IgD-negative memory B cell (primary cell): ENCODE results near the gene BAHCC1. TPM values are rescaled to one million over a fixed set of nuclear protein-coding genes. Genes with fewer than 3 reads are reported as not detected.
A peak's percentile ranks its signal among the peaks of the same experiment; 100 is the strongest.
"Not testable (repeated sequence)": the region's sequence is repeated elsewhere in the genome, so short reads cannot be mapped to it uniquely, and the experiment has no call there.

ENCODE experiments used
- H3K27ac Mint-ChIP-seq, 3 donors: one replicate each; pipeline ENCODE4 v1.8.0; 2020 to 2022; ENCODE audit warnings: mild to moderate bottlenecking in 3 of 3, mixed read lengths in 3 of 3, moderate library complexity in 1 of 3
- H3K27me3 Mint-ChIP-seq: one replicate; pipeline ENCODE4 v1.8.0; 2021; ENCODE audit warnings: mixed read lengths
- H3K36me3 Mint-ChIP-seq: one replicate; pipeline ENCODE4 v1.8.0; 2020; ENCODE audit warnings: mild to moderate bottlenecking, mixed read lengths
- H3K4me1 Mint-ChIP-seq, 3 donors: one replicate each; pipeline ENCODE4 v1.8.0; 2020 to 2022; ENCODE audit warnings: mixed read lengths in 3 of 3, mild to moderate bottlenecking in 1 of 3
- H3K4me3 Mint-ChIP-seq, 4 donors: one replicate each; pipeline ENCODE4 v1.8.0; 2020 to 2022; ENCODE audit warnings: mild to moderate bottlenecking in 4 of 4, mixed read lengths in 4 of 4, moderate library complexity in 3 of 4
- H3K9me3 Mint-ChIP-seq, 3 donors: one replicate each; pipeline ENCODE4 v1.8.0; 2020 to 2021; ENCODE audit warnings: mixed read lengths in 3 of 3, mild to moderate bottlenecking in 1 of 3
- polyA plus RNA-seq: library from polyadenylated mRNA; unstranded; fragments of 300-500 nt; fragmentation: Illumina TruSeq; gene quantifications from one replicate; pipeline ENCODE4 v1.2.3, GENCODE V29; 2021

The BAHCC1 gene
- not detected for polyA plus RNA-seq

DNA sequence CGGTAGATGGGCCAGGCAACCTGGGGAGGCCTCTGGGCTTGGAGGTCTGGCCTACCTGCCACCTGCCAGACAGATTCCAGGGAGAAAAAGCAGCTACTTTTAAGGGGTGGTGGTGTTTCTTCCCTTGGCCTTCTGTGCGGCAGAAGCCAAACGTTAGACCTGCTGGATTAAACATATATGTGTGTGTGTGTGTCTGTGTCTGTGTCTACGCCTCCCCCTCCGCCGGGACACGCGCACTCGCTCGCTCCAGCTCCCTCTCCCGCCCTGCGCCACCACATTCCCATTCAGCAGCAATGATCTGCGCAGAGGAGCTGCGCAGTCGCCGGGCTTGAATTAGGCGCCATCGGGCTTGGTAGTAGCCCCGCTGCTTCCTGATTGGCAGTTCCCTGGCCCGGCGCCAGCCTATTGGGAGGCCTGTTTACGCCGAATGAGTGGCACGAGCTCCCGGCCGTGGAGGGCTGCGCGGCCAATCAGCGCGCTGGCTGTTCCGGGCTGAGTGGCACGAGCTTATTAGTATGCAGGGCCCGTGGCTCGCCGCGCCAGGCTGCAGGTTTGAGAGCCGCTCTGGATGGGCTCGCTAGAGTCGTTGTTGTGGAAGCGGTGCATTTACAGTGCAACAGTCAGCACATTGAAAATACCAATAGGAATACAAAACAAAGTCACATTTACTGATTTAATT, at the start of gene BAHCC1:
BAHCC1 (plus strand) TSS at position 537 of the 679 bp plus-strand sequence. CDS start 4,283 bp downstream, outside the sequence.
- H3K36me3 Mint-ChIP-seq: no peaks in the 10 kb centered on the region
- H3K27me3 Mint-ChIP-seq: peaks cover 49% of the 10 kb centered on the region
- H3K27ac Mint-ChIP-seq: peak within 1 kb of the TSS; percentile 93 to 99 (median 97)
- peak within 1 kb of the TSS in 3 of 4 donors; percentile 34 to 89 (median 79) for H3K4me3 Mint-ChIP-seq
- peaks cover 0 to 9% (median 0%) of the 10 kb centered on the region in 3 donors for H3K9me3 Mint-ChIP-seq
- peaks cover 7 to 16% (median 7%) of the 10 kb centered on the region in 3 donors for H3K4me1 Mint-ChIP-seq

DNA sequence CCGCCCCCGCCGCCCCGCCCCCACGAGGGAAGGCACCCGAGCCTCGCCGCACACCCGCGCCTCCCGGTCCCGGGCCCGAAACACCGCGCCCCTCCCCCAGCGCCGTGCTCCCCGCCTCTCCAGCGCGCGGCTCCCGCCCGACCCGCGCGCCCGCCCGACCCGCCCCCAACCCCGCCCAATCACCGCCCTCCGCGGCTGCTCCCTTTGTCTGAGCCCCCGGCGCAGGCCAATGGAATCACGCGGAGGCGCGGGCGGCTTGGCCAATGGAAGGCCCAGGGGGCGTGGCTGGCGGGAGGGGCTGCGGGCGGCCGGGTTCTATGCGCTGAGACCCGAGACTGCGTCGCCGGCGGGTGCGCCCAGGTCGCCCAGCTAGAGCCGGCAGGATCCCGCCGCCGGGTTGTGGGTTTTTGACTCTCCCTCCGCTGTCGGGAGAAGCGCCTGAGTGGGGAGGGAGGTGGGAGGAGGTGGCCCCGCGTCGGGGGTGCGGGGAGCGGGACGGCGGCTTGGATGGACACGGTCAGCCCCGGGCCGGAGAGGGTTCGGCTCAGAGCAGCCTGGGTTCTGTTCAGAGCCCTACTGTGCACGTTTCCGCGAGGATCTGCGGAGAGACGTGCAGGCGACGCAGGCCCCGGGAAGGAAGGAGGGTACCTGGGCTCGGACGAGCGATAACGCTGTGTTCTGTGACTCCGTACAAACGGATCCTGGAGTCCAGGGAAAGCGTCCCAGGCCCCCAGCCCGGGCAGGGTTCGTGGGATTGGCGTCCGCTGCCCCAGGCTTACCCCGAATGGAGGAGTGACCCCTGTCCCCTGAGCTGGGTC, 49.0 kb upstream of the BAHCC1 start:
- Mint-ChIP-seq H3K4me1 (peaks cover 5 to 11% (median 6%) of the 10 kb centered on the region in 3 donors), H3K9me3 (peaks cover 0 to 3% (median 0%) of the 10 kb centered on the region in 3 donors), H3K36me3 (peaks cover 2% of the 10 kb centered on the region), H3K27ac (peak overlapping the region in 1 of 3 donors; percentile 79), H3K27me3 (peaks cover 23% of the 10 kb centered on the region), H3K4me3 (peak overlapping the region; percentile 37 to 74 (median 62))

DNA sequence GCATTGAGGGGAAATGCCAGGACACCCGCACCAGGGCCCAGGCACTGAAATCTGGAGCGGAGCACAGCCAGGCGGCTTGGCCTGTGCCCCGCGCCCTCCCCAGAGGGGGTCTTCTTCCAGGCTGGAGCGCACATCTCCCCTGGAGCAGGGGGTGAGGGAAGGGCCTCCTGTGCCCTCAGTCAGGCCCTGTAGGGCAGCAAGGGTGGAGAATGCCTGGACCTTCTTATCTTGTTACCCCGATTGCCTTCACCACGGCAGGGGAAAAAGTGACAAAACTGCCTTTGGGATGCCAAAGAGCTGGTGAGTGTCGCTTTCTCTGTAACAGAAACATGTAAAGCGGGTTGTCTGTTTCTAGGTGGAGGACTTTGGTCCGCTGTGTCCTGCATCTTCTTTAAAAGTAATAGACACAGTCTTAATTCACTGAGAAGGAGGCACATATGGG, 48.3 kb upstream of the BAHCC1 start:
- Mint-ChIP-seq H3K4me1 (peaks cover 5 to 11% (median 6%) of the 10 kb centered on the region in 3 donors), H3K4me3 (peak overlapping the region; percentile 25 to 72 (median 54)), H3K9me3 (peaks cover 0 to 3% (median 0%) of the 10 kb centered on the region in 3 donors), H3K27me3 (peaks cover 23% of the 10 kb centered on the region), H3K27ac (peak overlapping the region in 1 of 3 donors; percentile 79), H3K36me3 (peaks cover 2% of the 10 kb centered on the region)

DNA sequence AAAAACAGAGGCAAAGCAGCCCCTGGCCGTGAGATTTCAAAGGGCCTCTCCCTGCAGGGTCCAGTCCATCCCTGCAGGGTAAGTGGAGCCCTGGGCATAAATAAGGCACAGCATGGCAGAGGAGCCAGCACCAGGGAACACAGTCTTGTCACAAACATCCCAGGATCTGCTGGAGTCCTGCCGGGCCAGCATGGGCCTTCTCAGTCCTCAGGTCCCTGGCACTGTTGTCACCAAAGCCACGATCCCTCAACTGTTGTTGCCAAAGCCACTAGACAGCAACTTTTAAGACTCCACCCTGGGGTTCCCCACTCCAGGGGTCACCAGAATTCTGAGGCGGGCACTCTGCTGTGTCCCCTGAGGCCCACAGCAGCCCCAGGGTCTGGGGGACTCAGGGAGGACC, 47.8 kb upstream of the BAHCC1 start:
- H3K4me1 Mint-ChIP-seq: peaks cover 5 to 11% (median 6%) of the 10 kb centered on the region in 3 donors
- peak overlapping the region in 1 of 3 donors; percentile 79 for H3K27ac Mint-ChIP-seq
- peaks cover 2% of the 10 kb centered on the region for H3K36me3 Mint-ChIP-seq
- peaks cover 19% of the 10 kb centered on the region for H3K27me3 Mint-ChIP-seq
- peaks cover 0 to 3% (median 0%) of the 10 kb centered on the region in 3 donors for H3K9me3 Mint-ChIP-seq
- H3K4me3 Mint-ChIP-seq: peak overlapping the region in 1 of 4 donors; percentile 72

DNA sequence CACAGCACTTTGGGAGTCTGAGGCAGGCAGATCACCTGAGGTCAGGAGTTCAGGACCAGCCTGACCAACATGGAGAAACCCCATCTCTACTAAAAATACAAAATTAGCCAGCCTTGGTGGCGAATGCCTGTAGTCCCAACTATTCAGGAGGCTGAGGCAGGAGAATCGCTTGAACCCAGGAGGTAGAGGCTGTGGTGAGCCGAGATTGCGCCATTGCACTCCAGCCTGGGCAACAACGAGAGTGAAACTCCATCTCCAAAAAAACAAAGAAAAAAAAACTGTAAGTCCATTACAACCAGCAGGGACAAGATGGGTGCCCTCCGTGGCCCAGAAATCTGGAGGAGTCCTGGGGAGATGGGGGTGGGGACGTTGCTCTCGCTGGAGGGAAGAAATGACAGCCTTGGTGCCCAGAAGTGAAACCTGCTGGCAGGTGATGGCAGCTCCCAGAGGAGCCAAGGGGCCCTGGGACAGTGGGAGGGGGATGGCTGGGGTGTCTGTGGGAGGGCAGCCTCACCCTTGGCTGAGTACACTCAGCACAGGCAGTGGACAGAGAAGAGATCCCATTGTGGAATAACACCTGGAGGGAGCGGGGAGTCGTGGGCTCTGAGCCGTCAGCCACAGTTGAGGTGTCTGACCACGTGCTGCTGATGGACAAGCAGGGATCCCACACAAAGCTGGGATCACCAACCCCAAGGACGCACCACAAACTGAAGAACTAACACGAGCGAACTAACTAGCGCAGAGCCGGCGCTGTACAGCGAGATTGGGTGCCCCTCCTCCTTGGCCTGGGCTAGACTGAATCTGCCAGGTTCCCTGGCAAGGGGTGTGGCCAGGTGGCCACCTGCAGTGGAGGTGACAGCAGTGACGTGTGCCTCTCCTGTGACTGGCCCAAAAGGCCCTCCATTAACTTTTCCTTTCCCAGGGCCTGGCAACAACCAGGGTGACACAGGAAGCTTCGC, 46.9 kb upstream of the BAHCC1 start:
- H3K4me1 Mint-ChIP-seq: peaks cover 5 to 11% (median 6%) of the 10 kb centered on the region in 3 donors

DNA sequence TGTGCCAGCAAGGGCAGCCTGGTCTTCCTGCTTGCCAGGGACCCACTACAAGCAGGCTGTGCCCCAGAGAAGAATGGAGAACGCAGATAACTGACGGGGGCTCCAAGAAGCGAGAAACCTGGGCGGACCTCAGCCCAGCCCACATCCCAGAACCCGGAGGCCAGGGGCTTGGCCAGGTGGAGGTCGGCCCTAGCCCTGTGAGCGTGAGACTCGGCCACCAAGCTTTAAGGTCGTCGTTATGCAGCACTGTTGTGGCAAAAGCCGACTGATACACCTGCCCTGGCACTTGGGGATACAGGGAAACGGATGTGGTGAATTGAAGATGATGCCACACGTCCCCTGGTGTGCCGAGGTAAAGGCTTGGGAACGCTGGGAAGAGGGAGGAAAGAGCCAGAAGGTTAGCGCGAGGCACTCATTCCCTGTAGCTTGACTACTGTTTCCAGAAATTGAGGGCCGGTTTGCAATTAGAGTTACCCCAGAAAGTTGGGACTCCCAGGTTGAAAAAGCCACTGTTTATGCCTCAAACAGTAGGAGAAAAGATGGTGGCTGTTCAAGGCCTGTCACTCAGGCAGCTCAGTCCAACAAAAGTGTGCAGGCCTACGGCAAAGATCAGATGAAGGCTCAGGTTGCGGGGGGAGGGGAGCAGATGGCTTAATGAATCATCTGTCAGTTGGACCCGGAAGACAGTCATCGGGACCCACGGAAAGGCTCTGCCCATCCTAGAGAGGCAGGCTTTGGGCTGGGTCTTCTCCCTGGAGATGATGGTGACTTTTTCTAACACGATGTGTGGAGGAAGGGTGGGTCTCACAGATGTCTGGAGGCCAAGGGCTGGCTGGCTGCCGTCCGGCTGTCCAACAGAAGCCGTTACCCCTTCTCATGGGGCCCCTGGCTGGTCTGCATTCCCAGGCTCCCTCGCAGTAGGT, 45.6 kb upstream of the BAHCC1 start:
- peak overlapping the region in 2 of 3 donors; percentile 13 to 62 for H3K27ac Mint-ChIP-seq
- peaks cover 6% of the 10 kb centered on the region for H3K27me3 Mint-ChIP-seq
- H3K4me1 Mint-ChIP-seq: peaks cover under 1 to 4% (median under 1%) of the 10 kb centered on the region in 3 donors
- peaks cover 2% of the 10 kb centered on the region for H3K36me3 Mint-ChIP-seq
- no peaks in the 10 kb centered on the region for H3K9me3 Mint-ChIP-seq
- no peak overlapping the region for H3K4me3 Mint-ChIP-seq

More for the DNA sequence above, 46.9 kb upstream of the BAHCC1 start:
- H3K36me3 Mint-ChIP-seq: peaks cover 2% of the 10 kb centered on the region
- H3K9me3 Mint-ChIP-seq: peaks cover 0 to 3% (median 0%) of the 10 kb centered on the region in 3 donors
- H3K4me3 Mint-ChIP-seq: peak overlapping the region in 1 of 4 donors; percentile 72
- H3K27ac Mint-ChIP-seq: peak overlapping the region in 1 of 3 donors; percentile 79
- peaks cover 13% of the 10 kb centered on the region for H3K27me3 Mint-ChIP-seq

DNA sequence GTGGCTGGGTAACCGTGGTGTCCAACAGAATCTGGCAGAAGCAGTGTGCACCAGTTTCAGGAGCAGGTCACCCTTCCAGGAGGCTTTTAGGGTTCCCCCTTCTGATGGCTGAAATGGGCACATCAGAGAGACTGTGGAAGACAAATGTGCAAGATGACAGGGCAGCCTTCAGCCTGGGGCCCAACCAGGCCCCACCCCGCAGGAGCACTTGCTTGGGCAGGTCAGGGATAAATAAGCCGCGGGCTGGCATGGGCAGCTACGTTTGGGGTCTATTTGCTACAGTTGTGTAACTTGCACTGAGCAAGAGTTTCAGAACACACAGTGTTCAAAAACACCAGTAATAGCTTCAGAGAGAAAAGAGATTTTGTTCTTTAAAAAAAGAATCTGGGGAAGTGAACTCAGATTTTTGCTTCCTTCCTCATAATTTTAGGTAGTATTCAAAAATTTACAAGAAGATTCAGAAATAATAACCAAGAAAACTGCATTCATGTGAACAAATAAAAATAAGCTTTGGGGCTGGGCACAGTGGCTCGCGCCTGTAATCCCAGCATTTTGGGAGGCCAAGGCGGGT, 44.9 kb upstream of the BAHCC1 start:
- H3K27ac Mint-ChIP-seq: peak overlapping the region in 1 of 3 donors; percentile 13
- peaks cover 2% of the 10 kb centered on the region for H3K27me3 Mint-ChIP-seq
- H3K36me3 Mint-ChIP-seq: peaks cover 2% of the 10 kb centered on the region
- H3K9me3 Mint-ChIP-seq: no peaks in the 10 kb centered on the region
- no peaks in the 10 kb centered on the region for H3K4me1 Mint-ChIP-seq
- no peak overlapping the region for H3K4me3 Mint-ChIP-seq

DNA sequence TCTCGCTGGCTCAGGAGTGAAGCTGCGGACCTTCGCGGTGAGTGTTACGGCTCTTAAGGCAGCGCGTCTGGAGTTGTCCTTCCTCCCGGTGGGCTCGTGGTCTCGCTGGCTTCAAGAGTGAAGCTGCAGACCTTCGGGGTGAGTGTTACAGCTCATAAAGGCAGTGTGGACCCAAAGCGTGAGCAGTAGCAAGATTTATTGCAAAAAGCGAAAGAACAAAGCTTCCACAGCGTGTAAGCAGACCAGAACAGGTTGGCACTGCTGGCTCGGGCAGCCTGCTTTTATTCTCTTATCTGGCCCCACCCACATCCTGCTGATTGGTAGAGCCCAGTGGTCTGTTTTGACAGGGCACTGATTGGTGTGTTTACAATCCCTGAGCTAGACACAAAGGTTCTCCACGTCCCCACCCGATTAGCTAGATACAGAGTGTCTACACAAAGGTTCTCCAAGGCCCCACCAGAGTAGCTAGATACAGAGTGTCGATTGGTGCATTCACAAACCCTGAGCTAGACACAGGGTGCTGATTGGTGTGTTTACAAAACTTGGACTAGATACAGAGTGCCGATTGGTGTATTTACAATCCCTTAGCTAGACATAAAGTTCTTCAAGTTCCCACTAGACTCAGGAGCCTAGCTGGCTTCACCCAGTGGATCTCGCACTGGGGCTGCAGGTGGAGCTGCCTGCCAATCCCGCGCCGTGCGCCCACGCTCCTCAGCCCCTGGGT, 43.8 kb upstream of the BAHCC1 start:
- not testable (repeated sequence) for H3K9me3 Mint-ChIP-seq, H3K27ac Mint-ChIP-seq, H3K4me3 Mint-ChIP-seq, H3K36me3 Mint-ChIP-seq, H3K27me3 Mint-ChIP-seq, H3K4me1 Mint-ChIP-seq

DNA sequence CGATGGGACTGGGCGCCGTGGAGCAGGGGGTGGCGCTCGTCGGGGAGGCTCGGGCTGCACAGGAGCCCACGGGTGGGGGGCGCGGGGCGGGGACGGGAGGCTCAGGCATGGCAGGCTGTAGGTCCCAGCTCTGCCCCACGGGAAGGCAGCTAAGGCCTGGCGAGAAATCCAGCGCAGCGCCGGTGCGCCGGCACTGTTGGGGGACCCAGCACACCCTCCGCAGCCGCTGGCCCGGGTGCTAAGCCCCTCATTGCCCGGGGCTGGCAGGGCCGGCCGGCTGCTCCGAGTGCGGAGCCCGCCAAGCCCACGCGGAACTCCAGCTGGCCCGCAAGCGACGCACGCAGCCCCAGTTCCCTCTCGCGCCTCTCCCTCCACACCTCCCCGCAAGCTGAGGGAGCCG, 43.2 kb upstream of the BAHCC1 start:
- H3K4me3 Mint-ChIP-seq, H3K27ac Mint-ChIP-seq, H3K9me3 Mint-ChIP-seq, H3K36me3 Mint-ChIP-seq, H3K4me1 Mint-ChIP-seq, H3K27me3 Mint-ChIP-seq: not testable (repeated sequence)

DNA sequence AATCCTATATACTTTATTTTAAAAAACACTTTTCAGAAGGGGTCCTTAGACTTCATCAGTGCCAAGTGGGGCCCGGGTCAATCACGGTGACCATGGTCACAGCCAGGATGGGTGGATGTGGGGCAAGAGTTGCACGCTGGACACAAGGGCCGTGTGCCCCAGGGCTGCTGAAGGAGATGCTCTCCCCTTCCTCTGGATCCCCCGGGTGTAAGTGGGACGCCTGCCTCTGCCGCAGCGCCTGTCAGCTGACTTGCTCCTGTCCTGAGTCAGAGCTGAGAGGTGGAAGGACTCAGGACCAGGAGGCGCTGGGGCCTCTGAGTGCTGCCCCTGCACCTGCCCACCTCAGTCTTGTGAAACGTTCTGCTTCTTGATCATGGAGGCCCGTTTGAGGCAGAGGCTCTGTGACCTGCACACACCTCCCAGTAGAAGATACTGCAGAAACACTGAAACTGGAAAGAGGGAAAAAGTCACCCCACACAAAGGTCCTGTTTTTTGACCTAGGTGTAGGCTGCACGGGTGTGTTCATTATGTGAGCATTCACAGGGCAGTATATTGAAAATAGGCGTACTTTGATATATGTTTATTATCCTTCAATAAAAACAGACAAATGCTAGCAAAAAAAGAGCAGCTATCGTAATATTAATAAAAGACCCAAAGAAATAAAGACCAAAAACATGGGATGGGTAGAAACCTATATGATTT, 40.9 kb upstream of the BAHCC1 start:
- no peaks in the 10 kb centered on the region for H3K9me3 Mint-ChIP-seq

DNA sequence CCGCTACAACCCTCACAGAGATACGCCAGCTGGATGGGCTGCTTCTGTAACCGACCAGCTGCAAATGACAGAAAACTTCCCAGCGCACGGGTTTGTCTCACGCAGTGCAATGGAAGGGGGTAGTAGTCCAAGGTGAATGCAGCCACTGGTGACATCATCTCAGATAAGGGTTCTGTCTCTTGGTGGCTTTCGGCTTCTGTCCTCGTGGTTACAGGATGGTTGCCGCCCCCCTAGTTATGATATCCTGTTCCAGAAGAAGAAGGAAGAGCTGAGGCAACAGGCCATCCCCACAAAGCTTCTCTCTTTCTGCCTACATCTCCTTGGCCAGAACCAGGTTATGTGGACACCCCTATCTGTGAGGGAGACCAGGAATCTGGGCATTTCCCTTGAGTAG, 40.3 kb upstream of the BAHCC1 start:
- Mint-ChIP-seq H3K4me3 (no peak overlapping the region), H3K27me3 (peaks cover 14% of the 10 kb centered on the region), H3K4me1 (no peaks in the 10 kb centered on the region), H3K27ac (no peak overlapping the region), H3K9me3 (no peaks in the 10 kb centered on the region), H3K36me3 (peaks cover 2% of the 10 kb centered on the region)

More for the DNA sequence above, 40.9 kb upstream of the BAHCC1 start:
- no peak overlapping the region for H3K4me3 Mint-ChIP-seq
- H3K4me1 Mint-ChIP-seq: no peaks in the 10 kb centered on the region
- peaks cover 2% of the 10 kb centered on the region for H3K36me3 Mint-ChIP-seq
- peaks cover 14% of the 10 kb centered on the region for H3K27me3 Mint-ChIP-seq
- H3K27ac Mint-ChIP-seq: peak overlapping the region in 1 of 3 donors; percentile 67

DNA sequence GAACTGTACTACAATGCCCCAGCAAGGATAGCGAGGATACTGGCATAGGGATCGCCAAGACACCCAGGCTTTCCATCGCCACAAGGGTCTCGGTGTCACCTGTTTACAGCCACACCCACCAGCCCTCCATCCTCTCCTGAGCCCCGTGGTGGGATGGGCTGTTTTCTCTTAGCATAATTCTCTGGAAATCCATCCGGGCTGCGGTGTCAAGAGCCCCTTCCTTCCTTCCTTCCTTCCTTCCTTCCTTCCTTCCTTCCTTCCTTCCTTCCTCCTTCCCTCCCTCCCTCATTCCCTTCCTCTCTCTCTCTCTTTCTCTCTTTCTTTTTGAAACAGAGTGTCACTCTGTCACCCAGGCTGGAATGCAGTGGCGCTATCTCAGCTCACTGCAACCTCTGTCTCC, 36.0 kb upstream of the BAHCC1 start:
- Mint-ChIP-seq H3K4me1 (peaks cover 0 to 1% (median 0%) of the 10 kb centered on the region in 3 donors), H3K27me3 (peaks cover 30% of the 10 kb centered on the region), H3K36me3 (no peaks in the 10 kb centered on the region), H3K9me3 (no peaks in the 10 kb centered on the region), H3K4me3 (no peak overlapping the region), H3K27ac (no peak overlapping the region)
